GM19324 (cell line): ENCODE results near the gene SEC16B.
"Not testable (repeated sequence)": the region's sequence is repeated elsewhere in the genome, so short reads cannot be mapped to it uniquely, and the experiment has no call there.

ENCODE experiments used
- ATAC-seq: cut with Tn5 transposase; IDR thresholded peaks from one replicate; pipeline ENCODE4 v1.9.1; 2021; ENCODE audit warnings: mild to moderate bottlenecking, moderate library complexity; ENCODE audit not compliant: unreplicated experiment, low FRiP score

The SEC16B gene, protein sequence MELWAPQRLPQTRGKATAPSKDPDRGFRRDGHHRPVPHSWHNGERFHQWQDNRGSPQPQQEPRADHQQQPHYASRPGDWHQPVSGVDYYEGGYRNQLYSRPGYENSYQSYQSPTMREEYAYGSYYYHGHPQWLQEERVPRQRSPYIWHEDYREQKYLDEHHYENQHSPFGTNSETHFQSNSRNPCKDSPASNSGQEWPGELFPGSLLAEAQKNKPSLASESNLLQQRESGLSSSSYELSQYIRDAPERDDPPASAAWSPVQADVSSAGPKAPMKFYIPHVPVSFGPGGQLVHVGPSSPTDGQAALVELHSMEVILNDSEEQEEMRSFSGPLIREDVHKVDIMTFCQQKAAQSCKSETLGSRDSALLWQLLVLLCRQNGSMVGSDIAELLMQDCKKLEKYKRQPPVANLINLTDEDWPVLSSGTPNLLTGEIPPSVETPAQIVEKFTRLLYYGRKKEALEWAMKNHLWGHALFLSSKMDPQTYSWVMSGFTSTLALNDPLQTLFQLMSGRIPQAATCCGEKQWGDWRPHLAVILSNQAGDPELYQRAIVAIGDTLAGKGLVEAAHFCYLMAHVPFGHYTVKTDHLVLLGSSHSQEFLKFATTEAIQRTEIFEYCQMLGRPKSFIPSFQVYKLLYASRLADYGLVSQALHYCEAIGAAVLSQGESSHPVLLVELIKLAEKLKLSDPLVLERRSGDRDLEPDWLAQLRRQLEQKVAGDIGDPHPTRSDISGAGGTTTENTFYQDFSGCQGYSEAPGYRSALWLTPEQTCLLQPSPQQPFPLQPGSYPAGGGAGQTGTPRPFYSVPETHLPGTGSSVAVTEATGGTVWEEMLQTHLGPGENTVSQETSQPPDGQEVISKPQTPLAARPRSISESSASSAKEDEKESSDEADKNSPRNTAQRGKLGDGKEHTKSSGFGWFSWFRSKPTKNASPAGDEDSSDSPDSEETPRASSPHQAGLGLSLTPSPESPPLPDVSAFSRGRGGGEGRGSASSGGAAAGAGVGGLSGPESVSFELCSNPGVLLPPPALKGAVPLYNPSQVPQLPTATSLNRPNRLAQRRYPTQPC

DNA sequence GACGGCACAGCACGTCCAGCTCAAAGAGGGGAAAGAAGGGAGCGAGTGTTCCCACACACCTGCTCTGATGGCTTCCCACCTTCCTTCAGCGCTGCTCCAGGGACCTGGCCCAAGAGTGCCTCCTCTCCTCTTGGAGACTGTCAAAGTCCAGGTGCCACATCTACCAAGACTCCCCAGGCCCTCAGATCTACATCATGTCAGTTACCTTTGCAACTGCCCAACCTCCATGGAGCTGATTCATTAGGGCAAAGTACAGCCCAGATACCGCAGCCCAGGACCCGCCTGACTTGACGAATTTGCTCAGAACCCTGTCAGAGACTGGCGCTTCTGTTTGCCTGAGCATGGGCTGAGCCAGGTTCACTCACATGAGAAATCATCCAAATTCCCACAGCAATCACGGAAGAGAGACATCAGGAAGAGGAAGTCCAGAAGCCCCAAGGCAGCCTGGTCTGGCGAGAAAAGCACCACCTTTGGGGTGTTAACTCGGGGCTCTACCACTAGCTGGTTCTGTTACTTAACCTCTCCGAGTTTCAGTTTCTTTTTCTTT is at the start of gene SEC16B:
TSS of gene SEC16B (minus strand) at position 234 of the 547 bp plus-strand sequence. CDS start 2,077 bp downstream, outside the sequence.
- ATAC-seq: no peak

DNA sequence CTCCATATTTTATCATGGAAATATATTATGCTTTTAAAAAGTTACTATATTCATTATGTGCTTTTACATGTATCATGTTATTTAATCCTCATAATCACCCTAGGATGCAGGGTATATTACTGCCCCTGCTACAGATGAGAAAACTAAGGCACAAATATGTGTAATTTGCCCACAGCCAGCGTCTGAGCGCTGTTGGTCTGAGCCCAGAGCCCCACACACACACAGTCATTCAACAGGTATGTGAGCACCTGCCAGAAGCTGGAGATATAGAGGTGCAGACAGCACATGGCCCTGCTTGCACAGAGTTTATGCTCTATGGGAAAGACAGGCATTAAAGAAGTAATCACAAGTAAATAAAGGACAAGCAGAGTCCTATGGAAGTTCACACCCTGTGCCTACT is 49.8 kb upstream of the SEC16B start:
- no peak for ATAC-seq

DNA sequence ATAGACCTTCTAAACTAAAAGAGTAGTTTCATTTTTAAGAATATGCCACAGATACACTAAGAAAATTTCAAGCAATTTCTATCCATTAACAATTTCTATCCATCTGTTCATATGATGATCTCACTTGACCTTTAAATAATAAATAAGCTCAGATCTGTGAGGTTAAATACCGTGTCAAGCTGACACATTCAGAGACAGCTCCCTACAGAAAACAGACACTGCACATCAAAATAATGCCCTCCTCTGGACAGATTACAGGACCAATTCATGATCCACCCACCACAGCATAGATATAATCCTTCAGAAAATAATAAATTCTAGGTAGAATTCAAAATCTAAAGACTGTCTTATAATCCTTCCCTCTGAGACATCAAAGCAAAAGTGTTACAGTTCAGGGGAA is 49.4 kb upstream of the SEC16B start:
- ATAC-seq: no peak

DNA sequence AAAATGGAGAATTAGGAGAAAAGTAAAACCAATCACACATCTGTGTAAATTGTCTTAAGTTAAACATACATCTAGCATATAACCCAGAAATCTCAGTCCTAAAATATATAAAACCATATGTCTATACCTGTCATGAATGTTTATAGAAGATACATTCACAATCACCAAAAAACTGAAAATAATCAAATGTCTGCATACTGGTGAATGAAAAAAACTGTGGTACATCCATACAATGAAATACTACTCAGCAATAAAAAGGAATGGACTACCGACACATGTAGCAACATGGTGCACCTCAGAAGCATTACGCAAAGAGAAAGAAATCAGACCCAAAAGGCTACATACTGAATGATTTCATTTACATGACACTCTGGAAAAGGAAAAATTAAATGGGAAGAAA is 47.7 kb upstream of the SEC16B start:
- no peak for ATAC-seq

DNA sequence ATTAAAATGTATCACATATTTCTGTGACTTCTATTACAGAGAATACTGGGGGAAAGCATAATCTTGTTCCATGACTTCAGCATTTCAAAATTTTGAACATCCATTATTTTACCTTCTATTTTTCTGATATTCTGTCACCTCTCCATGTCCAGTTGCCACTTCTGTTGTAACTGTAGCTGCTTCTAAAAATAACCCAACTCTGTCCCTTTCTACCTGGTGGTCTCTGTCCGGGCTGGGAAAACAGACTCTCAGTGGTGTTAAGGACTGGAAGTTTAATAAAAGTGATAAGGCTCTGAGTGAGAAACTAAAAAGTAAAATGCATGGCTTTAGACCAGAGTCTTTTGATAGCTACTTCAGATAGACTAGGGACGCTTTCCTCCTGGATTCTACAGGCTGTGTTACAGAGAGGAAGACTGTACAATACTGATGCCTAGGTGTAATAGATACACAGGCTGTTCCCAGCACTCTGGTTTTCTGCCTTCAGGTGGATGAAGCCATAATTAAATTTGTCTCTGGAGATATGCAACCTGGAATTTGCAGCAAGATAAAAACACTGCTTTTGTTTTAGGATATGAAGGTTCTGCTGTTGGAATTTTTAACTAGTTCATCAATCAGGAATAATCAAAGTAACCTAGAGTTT is 42.1 kb upstream of the SEC16B start:
- ATAC-seq: no peak

DNA sequence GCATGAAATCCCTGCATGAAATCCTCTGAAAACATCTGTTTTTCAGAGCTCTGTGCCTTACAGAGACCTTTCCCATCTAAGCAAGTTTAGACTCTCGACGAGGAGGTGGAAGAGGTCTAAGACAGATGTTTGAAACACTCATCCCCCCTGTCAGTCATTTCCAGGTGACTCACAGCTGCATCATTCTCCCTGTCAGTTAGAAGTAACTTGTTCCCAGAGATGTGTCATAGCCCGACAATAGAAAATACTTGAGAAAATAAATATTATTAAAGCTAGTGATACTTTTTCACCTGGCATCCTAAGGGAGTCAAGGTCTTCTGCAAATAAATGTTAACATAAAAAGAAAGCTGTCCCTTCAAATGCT is 41.6 kb upstream of the SEC16B start:
- ATAC-seq: no peak

DNA sequence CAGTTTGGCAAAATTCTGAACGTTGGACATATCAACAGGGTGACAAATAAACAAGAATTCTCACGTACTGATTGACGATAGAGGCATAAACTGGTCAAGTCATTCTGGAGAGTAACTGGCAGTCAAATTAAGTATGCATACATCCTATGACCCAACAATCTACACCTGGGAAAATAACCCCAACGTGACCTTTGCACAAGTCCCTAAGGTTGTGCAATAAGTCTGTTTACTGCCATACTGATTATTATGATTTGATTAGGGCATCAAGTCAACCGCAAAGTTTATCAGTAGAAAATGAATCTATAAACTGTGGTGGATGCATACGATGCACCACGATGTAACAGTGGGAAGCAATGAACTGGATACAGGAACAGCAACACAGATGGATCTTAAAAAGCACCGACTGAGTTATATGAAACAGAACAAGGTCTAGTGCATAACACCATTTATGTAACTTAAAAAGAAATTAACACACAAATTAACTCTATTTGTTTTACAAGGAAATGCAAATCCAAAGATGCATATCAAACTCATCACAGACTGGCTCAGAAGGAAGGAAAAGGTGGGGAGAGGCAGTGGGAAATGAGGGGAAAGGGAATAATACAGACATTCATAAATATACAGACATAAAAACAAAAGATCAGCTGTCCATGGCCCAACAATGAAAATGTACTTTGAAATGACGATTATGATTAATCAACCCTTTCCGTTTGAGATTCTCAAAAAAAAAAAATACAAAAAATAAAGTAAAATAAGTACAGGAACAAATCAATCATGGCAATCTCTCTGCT is 41.0 kb upstream of the SEC16B start:
- ATAC-seq: no peak

DNA sequence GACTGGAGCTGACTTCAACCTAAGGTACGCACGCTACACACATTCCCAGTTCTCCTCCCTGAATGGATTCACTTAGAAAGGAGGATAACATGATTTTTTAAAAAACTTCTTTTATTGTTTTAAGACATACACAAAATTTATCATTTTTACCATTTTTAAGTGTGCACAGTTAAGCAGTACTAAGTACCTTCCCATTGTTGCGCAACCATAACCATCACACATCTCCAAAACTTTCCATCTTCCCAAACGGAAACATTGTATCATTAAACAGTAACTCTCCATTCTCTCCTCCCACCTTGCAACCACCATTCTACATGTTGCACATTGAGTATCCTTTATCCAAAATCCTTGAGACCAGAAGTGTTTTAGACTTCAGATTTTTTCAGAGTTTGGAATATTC is 36.2 kb upstream of the SEC16B start:
- no peak for ATAC-seq

DNA sequence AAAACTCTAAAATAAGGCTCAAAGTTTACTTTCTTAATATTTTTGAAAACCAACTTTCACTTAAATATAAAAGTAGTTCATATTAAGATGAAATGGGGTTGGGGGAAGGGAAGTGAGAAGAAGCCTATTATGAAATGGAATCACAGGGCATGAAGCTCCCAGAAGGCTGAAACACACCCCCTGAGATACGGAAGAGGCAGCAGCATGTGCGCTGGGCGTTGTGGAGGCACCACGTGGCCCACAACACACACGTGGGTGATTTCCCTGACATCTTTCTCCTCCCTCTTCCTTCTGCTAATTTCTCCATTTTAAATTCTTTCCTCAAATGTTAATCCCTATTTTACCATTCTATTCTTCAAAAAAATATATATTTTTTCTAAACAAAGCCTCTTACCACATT is 35.6 kb upstream of the SEC16B start:
- ATAC-seq: no peak

DNA sequence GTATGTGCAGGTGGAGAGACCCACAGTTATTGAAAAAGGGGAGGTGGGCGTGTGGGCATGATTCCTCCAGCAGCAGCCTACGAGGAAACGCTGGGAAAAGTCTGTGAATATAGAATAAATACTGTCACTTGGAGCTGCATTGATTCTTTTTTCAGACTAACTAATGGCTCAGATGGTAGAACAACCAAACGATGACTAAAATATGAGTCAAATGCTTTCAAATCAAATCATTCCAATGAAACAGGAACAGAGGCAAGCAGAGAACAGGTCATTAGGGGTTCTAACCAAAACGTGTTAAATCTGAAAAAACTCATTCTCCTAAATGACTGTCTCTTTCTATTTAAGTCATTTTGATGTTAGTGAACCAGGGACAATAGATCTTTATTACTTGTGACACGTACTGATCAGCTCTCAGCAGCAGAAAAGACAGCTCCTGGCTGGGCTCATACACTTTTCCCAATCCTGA is 35.1 kb upstream of the SEC16B start:
- ATAC-seq: no peak

DNA sequence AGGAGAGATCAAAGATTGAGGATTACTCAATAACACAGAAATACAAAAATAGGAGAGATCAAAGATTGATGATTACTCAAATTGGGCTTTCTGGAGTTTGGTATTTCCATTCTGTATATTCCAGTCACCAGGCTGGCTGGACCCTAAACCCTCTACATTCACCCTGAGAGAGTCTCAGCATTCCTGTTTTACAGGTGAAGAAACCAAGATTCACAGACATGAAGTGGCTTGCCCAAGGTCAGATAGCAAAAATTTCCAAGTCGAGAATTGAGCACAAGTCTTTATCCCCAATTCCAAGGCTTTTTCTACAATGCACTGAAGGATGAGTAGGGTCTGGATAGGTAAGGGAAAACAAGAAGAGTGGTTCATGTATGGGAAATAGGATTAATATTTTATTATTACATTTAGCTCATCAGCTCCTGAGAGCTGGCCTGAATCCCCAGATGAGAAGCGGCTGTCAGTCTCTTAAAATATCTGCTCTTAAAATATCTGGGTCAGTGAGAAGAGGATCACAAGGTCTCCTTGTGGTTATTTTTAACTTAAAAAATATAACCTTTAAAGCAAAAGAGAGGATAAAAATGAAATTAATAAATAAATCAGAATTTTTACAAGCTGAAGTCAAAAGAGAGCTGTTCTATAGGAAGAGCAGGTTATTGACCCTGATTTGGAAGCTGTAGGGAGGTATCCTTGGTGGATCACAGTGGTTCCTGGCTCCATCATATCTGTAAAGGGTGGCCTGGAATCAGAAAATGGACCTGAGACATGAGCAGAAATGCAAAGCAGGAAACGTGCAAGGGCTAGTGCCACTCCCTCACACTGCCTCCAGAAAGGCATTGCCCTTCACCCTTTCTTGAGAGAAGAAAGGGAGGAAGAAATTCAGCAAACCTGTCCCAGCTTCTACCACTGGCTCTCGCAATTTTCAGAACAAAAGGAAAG is 29.1 kb upstream of the SEC16B start:
- no peak for ATAC-seq

DNA sequence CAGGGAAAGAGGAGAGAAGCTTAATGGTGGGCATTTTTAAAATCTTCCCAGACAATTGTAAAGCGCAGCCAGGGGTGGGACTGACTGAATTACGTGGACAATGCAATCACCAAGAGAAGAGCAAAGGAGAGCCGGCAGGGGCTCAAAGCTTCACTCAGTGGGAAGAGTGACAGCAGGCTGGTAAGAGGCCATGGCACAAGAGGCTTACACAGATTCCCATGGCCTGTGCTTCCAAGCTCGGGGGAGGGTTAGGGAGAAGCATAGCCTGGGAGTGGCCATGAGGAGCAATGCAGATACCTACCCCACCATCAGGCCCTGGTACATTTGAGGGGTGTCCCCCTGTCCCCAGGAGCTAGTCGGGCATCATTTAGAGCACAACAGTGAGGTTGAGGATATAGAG is 27.1 kb upstream of the SEC16B start:
- ATAC-seq: no peak

DNA sequence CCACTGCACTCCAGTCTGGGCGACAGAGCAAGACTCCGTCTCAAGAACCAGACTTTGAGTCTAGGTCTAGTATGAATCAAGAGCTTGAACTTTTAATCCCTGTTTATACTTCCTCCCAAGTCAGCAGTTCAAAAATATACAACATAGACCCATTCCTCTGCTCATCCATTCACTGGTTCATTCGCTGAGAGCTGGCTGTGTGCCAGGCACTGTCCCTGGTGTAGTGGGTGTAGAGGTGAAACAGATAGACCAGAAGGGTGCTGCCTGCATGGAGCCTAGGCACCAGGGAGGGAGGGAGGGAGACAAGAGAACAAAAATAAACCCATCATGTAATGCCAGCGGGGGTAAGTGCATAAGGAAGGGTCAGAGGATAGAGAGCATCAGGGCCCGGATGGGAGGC is 25.5 kb upstream of the SEC16B start:
- ATAC-seq: no peak

DNA sequence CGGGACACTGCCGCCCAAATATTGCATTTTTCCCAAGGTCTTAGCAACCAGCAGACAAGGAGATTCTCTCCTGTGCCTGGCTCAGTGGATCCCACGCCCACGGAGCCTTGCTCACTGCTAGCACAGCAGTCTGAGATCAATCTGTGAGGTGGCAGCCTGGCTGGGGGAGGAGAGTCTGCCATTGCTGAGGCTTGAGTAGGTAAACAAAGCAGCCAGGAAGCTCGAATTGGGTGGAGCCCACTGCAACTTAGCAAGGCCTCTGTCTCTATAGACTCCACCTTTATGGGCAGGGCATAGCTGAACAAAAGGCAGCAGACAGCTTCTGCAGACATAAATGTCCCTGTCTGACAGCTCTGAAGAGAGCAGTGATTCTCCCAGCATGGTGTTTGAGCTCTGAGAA is 16.4 kb upstream of the SEC16B start:
- not testable (repeated sequence) for ATAC-seq

DNA sequence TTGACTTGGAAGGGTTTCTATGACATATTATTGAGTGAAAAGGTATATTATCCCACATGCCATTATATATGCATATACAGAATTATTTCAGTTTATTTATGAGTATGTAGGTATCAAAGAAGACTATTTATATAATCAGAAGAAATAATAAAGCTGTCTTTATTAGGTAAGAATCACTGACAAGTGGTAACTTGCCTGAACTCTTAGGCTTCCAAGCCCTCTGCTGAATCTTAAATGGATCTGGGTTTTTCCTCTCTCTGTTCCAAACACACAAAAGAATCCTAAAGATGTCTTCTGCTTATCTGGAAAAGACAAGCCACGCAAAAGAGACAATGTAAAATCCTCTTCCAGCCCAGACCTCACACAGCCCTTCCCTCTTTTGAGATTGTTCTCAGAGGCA is 14.9 kb upstream of the SEC16B start:
- ATAC-seq: no peak

DNA sequence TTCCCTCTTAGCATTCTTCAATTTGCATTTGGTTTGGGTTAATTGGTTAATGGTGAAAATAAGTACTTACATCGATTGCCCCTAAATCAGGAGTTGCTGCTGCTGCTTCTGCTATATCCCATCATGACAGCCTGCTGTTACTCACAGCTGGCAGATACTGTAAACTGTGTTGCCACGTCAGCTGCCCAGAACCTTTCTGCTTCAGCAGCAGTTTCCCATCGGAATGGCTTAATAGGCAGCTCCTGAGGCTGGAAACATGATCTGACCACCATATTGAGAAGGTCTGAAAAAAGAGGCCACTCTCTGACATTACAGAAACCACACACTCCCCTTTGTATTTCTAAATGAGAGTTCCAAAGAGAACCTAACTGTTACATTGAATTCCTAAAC is 14.3 kb upstream of the SEC16B start:
- no peak for ATAC-seq

DNA sequence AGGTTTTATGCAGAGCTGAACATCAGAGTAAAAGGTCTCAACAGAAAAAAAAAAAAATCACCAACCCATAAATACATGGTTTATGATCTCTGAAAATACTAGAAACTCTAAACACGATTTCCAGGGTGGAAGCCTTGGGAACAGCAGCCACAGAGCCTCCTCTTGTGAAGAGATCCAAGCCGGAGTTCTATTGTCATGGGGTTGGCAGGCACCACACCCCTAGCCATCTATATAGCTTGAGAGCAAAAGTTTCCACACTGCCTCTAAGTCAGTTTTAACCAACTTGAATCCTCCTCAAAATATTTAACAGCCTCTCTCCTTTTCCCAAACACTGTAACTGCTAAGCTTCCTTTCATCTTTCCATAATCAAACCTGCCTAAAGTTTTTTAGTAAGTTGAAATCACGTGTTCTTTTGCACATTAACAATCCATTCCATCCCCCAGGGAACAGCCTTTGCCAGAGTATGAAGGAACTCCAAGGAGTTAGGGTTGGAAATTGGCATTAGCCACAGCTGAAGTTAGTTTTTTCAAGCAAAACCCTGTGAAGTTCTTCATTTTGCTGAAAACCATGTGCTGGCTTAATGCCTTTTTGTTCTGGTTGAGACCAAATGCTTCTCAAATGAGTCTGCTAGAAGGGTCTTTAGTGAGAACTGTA is 13.8 kb upstream of the SEC16B start:
- no peak for ATAC-seq

DNA sequence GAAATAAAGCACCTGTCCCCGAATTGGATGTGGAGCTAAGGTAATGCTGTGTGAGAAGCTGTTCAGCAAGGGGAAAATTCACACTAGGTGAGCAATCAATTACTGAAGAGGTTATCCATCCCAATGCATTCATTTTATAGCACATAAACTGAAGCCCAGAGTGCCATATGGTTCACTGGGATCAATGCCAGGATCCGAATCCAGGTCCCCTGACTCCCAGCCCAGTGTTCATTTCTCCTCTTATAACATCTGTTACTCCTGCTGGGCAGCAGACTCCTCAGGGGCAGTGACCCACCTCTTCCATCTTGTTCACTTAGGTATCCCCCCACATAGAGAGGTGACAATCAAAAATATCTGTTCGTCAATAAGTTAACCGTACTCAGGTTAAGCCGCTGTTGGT is 13.2 kb upstream of the SEC16B start:
- no peak for ATAC-seq
